Activated gamma-delta T cell treated with anti-CD3 and anti-CD28 coated beads, Interleukin-2, amount 50 U/mL, for 16 hours (primary cell): ENCODE results near the gene SNX20.
A peak's percentile ranks its signal among the peaks of the same experiment; 100 is the strongest.

Experiments used
- DNase-seq: peaks from one replicate; pipeline ENCODE4 v3.0.0-alpha.2; 2020; ENCODE audit warnings: low read depth

SNX20 gene

GRCh38 chr16:50680556-50680893 lies 587 bp downstream of the SNX20 start:
- DNase-seq: no peak

GRCh38 chr16:50679676-50680555 lies 1.2 kb downstream of the SNX20 start:
- DNase-seq: no peak

DNA sequence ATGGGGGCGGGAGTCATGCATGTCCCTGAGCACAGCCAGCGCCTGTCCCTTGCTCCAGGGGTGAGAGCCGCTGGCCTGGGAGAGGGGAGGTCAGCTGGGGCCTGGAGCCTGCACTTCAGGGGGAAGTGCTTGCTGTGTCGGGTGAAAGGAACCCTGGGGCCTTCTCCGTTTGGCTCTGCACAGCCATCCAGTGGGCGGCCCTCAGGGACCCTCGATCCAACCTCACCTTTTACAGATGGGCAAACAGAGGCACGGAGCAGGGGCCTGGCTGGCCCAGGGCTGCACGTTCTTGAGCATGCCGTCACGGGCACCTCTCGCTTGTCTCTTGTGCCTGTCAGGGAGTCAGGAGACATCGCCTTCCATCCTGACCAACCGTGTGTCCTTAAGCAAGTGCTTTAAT lies 1.8 kb downstream of the SNX20 start:
- no peak for DNase-seq

DNA sequence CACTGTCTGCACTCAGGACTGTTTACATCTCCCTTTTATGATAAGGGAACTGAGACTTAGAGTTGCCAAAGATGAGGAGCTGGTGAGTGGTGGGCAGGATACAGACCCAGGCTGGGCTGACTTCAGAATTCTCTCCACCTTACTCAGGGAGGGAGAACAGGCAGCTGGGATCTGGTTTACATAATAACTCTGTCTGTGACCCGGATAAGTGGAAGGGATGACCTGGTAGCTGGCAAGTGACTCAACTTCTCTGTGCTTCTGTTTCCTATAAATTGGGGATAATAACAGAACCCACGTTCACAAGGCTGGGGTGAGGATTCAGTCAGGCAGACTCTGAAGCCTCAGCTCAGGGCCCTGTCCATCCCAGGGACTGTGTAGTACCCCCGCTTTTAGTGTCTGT lies 2.6 kb downstream of the SNX20 start:
- no peak for DNase-seq

- DNase-seq: no peak
Measured at GRCh38 chr16:50677351-50677750, 3.8 kb downstream of the SNX20 start.

GRCh38 chr16:50676684-50677225 lies 4.4 kb downstream of the SNX20 start:
- no peak for DNase-seq

DNA sequence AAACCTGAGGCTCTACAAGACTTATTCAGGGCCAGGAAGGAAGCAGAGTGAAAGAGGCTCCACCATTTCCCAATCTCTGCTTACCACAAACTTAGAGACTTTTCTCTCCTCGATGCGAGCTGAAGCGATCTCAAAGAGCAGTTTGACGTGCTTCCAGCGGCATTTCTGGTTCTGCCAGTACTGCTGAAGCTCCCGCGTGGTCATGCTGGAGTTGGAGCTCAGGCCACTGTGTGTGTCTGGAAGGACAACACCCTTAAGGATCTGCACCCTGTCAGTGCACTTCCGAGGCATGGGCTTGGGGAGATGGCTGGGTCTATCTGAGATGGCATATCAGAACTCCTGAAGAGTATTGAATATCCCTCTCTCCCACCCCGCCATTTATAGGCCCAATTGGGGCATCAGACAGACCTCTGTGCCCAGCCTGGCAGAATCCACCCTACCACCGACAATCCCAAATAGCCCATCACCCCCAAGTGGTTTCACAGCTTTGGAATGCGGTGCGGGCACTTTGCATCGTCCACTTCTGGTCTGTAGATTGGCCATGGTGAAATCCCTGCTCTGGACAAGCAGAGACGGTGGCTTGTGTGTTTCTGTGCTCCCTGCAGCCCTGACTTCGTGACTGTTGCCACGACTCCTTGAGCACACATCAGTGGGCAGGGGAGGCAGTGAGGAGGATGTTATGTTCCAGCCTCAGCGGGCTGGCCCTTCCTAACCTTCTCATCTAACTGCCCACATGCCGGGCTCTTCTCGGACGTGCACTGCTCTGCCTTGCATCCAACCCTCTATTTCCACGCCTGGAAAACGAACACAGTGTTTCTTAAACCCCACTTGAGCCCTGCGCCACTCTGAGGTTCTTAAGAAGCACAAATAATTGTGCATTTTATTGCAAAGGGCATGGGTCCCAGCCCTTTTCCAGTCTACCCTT lies 5.2 kb downstream of the SNX20 start:
- no peak for DNase-seq

DNA sequence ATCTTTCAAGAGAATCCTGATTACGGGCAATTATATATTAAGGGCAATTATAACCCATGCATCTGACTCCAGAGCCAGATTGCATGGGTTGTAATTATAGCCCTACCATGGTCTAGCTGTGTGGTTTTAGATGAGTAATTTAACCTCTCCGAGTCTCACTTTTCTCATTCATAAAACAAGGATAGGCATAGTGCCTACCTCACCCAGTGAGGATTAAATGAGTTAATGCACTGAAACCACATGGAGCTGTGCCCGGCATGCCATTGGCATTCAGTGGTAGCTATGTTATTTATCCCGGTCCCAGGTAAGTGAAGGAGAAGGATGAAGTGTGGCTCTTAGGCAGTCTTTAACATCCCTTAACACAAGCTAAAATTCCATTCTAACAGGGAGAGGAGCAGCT lies 6.3 kb downstream of the SNX20 start:
- no peak for DNase-seq

DNA sequence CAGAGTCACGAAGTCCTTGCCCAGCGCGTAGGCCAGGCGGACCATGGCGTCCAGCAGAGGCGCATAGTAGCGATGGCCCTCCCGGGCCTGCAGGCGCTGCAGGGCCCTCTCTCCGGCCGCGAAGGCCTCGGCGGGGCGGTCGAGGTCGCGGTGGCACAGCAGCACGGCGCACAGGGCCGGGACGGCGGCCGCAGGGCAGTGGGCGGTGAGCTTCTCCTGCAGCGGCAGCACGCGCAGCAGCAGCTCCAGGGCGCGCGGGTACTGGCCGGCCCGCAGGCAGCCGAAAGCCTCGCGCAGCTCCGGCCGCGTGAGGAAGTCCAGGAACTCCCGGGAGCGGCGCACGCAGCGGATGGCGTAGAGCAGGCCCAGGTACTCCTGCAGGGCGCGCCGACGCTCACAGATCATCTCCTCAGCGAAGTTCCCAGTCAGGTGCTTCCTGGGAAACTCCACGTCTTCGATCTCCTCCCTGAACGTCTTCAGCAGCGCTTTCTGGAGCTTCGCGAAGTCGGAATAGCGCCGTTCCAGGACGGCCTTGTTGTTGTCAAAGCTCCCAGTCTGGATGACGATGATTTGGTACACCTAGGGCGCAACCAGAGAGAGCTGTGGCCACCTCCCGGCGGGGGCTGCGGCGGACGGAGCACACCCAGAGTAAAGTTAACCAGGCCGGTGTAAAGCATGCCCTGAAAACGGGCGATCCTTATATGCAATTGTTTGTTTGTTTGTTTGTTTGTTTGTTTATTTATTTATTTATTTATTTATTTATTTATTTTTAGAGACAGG lies 7.4 kb downstream of the SNX20 start:
- DNase-seq: no peak

DNA sequence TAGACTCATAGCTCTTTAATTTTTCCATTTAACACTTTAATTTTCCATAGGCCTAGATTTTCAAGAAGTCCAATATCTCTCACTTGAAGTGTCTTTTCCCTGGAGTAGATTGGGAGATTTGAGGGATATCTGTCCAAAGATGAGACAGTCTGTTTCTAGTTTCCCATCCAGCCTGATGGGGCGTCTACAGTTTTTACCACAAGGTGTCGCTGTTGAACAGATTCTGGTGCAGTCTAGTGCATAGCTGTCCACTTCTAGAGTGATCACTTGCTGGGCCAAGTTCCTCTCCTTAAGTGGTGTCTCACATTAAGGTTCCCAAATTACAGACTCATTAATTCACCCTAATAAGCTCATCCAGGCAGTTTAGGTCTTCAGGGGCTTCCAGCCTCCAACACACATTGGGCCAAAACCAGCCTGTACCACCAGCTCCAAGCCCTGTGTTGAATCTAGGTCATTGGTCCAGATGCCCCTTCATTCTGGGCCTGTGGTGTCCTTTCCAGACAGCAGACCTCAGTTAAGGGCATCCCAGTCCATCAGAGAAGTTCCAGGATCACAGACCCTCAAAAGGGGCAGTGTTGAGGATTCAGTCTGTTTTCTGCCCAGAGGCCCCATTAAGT lies 9.4 kb downstream of the SNX20 start:
- no peak for DNase-seq

DNA sequence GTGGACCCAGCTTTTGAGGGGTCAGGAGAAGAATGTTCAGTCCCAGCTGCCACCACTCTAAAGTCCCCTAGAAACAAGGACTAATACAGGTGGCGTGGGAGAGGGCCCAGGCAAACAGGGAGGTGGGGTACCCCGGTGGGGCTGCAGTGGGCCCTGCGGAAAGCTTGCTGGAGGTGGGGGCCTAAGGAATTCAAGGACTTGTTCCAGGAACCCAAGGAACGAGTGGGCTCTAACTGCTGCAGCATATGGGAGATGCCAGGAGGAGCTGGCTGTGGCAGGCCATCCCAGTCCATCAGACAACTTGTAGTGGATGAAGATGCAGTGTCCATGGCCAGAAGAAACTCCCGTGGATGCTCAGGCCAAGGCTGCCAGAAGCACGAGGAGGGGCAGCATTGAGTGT lies 10.6 kb downstream of the SNX20 start:
- DNase-seq: no peak

DNA sequence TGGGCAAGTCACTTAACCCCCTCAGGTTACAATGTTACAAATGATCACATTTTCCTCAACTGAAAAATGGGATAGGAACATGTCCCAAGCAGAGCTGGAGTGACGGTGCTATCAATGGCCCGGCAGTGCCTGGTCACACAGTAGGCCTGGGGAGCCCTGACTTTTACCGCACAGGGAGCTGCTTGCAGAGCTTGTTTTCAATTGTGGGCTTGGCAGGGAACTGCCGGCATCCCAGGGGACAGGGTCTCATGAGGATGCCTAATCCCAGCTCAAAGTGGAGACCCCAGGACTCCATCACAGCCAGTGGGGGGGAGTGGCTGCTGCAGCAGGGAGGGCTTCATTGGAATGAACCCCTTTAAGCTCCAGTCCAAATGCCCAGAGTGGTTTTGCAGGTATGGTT lies 11.4 kb downstream of the SNX20 start:
- no peak for DNase-seq

- DNase-seq: no peak
Measured at GRCh38 chr16:50668368-50669008, 12.6 kb downstream of the SNX20 start.

DNA sequence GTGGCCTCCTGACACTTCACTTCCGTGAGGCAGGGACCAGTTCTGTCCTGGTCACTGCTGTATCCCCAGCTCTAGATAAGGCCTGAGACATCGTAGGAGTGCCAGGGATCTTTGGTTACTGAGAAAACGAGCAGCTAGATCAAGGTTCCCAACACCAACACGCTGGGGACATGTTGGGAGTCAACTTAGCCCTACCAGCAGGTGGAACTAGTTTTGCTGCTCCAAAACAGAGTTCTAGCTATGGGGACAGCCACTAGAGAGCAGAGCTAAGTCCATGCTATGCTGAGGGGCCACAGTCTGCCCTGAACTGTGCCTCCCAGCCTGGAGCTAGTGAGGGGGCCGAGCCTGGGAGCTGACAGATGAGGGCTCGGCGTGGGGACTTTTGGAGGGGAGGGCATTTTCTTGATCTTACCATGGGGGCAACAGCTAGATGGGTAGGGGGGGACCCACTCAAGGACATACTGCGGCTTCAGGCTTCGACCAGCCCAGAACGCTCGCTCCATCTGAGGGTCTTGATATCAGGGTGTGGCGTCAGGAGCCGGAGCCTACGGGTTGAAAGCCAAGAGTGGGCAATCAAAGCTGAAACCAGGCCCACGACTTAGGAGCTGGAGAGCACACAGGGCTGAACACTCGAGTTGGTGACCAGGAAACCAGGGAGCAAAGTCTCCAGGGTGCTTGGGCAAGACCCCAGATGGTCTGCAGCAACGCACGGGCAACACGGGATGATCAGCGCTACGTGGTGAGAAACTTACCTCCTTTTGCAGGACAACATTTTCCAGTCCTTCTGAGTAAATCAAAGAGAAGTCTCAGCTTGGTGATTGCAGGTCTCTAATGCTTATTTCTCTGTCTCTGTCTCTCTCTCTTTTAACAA lies 13.4 kb downstream of the SNX20 start:
- no peak for DNase-seq

GRCh38 chr16:50666658-50667496 lies 14.2 kb downstream of the SNX20 start:
- DNase-seq: peak; percentile 29

DNA sequence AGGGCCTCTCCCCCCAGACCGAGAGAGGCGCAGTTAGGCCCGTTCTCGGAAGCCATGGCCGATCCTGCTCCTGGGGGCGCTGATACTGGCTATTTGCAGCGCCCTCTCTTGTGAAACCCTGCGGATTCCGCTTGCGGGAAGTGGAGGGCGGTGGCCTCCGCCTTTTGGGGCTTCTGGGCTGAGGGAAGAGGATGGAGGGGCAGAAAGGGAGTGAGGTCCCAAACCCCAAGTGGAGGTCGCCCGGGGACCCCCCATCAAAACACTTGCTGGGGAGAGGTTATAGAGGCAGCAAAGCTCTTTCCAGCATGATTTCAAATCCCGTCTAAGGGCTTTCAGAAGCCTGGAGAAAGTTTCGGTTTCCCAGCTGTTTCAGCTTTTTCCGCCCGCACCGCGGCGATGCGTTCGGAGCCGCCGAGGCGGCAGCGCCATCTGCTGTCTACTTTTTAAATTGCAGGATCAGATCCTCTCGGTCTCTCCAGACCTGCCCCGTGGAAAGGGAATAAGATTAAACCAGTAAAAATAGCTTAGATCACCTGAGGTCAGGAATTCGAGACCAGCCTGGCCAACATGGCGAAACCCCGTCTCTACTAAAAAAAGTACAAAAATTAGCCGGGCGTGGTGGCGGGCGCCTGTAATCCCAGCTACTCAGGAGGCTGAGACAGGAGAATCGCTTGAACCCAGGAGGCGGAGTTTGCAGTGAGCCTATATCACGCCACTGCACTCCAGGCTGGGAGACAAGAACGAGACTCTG lies 15.8 kb downstream of the SNX20 start:
- DNase-seq: peak; percentile 73

- DNase-seq: no peak
Measured at GRCh38 chr16:50664270-50664669, 16.8 kb downstream of the SNX20 start.

DNA sequence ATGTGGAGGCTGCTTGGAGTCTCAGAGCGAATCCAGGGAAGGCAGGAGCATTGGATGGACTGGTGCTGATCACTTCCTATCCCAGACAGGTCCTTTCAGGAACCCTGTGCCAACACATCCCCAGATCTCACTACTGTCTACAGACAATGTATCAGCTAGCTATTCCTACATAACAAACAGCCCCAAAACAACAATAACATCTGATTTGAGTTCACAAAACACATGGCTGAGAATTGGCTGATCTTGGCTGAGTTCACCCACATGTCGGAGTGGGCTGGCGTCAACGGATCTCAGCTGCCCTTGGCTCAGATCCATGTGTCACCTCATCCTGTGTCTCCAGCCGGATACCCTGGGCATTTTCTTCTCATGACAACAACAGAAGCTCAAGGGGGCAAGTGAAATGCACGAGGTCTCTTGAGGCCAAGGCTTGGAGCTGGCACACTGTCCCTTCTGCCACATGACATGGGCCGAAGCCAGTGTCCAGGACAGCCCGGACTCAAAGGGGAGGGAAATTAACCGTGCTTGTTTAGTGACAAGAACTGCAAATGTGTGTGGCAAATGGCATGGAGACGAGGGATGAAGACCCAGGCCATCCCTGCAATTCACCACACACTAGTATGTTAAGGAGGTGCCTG lies 18.7 kb downstream of the SNX20 start:
- no peak for DNase-seq
